OCI-LY3 (cell line): Measurements from ENCODE around the gene GANAB.

Experiments
- H2AFZ ChIP-seq: fragments of 200-600, 300-600 bp; shearing (Covaris generic); 2 replicates; pipeline ENCODE4 v1.6.0; 2014; ENCODE audit warnings: antibody characterized with exemption, low read depth, low read length
- H3K27ac ChIP-seq: fragments of 200-600, 300-600 bp; sonication (generic); 2 replicates; pipeline ENCODE4 v1.5.1; 2014; ENCODE audit warnings: mild to moderate bottlenecking, low read length, moderate library complexity, mixed read lengths
- H3K27me3 ChIP-seq: fragments of 200-600, 300-600 bp; sonication (generic); 2 replicates; pipeline ENCODE4 v1.6.1; 2014; ENCODE audit warnings: low read depth, low read length, mixed read lengths
- H3K36me3 ChIP-seq: fragments of 200-600, 300-600 bp; sonication (generic); replicated peaks from 2 replicates; pipeline ENCODE3; 2014; ENCODE audit warnings: low read depth, low read length, mixed read lengths
- H3K4me1 ChIP-seq: fragments of 300-600, 200-600 bp; sonication (generic); 2 replicates; pipeline ENCODE4 v1.6.1; 2014; ENCODE audit warnings: low read length, mixed read lengths
- H3K4me2 ChIP-seq: fragments of 200-600, 300-600 bp; sonication (generic); 2 replicates; pipeline ENCODE4 v1.6.1; 2014; ENCODE audit warnings: low read length, mixed read lengths
- H3K4me3 ChIP-seq: fragments of 300-600, 200-600 bp; sonication (generic); 2 replicates; pipeline ENCODE4 v1.5.1; 2014; ENCODE audit warnings: antibody characterized with exemption, mild to moderate bottlenecking, low read length, moderate library complexity
- H3K79me2 ChIP-seq: fragments of 300-600, 200-600 bp; shearing (Covaris generic); 2 replicates; pipeline ENCODE4 v1.6.1; 2014; ENCODE audit warnings: mild to moderate bottlenecking, low read length, mixed read lengths
- H3K9ac ChIP-seq: fragments of 300-600, 200-600 bp; shearing (Covaris generic); 2 replicates; pipeline ENCODE4 v1.6.0; 2014; ENCODE audit warnings: mild to moderate bottlenecking, low read length, moderate library complexity
- H3K9me3 ChIP-seq: fragments of 200-600, 300-600 bp; shearing (Covaris generic); 2 replicates; pipeline ENCODE4 v1.6.1; 2014; ENCODE audit warnings: low read length, mixed read lengths; ENCODE audit not compliant: insufficient read depth
- H4K20me1 ChIP-seq: fragments of 200-600, 300-600 bp; sonication (generic); 2 replicates; pipeline ENCODE4 v1.6.1; 2016; ENCODE audit warnings: low read length, mixed read lengths; ENCODE audit not compliant: insufficient read depth
- EZH2phosphoT487 ChIP-seq: fragments of 200-600 bp; shearing (Covaris generic); IDR thresholded peaks from 2 replicates; pipeline ENCODE4 v1.6.1; 2018; ENCODE audit warnings: antibody characterized with exemption, mixed run types, low read depth
- TF ChIP-seq, protein P1 (sequence below): fragments of 200-600, 300-600 bp; sonication (generic); IDR thresholded peaks from 2 replicates; pipeline ENCODE4 v1.5.1; 2014; ENCODE audit warnings: antibody characterized with exemption, low read length, low read depth

The GANAB gene

DNA sequence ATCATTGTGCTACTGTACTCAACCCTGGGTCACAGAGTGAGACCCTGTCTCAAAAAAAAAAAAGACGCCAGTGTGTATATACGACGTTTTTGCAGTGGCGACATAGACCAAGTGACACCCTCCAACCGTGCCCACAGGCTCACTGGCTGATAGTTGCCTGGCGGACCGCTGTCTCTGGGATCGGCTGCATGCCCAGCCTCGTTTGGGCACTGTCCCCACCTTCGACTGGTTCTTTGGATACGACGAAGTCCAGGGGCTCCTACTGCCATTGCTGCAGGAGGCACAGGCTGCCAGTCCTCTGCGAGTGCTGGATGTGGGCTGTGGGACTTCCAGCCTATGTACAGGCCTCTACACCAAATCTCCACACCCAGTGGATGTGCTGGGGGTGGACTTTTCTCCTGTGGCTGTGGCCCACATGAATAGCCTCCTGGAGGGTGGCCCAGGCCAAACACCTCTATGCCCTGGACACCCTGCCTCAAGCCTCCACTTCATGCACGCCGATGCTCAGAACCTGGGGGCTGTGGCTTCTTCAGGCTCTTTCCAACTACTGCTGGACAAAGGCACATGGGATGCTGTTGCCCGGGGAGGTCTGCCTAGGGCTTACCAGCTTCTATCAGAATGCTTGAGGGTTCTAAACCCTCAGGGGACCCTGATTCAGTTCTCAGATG lies 20.0 kb upstream of the GANAB start:
- Histone ChIP-seq H3K9ac (peak overlapping the region; percentile 95), H3K79me2 (peaks cover 72% of the 10 kb centered on the region), H3K36me3 (peaks cover 35% of the 10 kb centered on the region), H2AFZ (no peak overlapping the region), H3K4me2 (peak overlapping the region; percentile 90), H4K20me1 (no peaks in the 10 kb centered on the region), H3K4me3 (peak overlapping the region; percentile 88), H3K27ac (peak overlapping the region; percentile 85), H3K4me1 (peaks cover 23% of the 10 kb centered on the region), H3K9me3 (no peaks in the 10 kb centered on the region), H3K27me3 (no peaks in the 10 kb centered on the region)
- no peak for TF ChIP-seq EZH2phosphoT487
- TF ChIP-seq, protein P1, sequence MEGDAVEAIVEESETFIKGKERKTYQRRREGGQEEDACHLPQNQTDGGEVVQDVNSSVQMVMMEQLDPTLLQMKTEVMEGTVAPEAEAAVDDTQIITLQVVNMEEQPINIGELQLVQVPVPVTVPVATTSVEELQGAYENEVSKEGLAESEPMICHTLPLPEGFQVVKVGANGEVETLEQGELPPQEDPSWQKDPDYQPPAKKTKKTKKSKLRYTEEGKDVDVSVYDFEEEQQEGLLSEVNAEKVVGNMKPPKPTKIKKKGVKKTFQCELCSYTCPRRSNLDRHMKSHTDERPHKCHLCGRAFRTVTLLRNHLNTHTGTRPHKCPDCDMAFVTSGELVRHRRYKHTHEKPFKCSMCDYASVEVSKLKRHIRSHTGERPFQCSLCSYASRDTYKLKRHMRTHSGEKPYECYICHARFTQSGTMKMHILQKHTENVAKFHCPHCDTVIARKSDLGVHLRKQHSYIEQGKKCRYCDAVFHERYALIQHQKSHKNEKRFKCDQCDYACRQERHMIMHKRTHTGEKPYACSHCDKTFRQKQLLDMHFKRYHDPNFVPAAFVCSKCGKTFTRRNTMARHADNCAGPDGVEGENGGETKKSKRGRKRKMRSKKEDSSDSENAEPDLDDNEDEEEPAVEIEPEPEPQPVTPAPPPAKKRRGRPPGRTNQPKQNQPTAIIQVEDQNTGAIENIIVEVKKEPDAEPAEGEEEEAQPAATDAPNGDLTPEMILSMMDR: no peak

DNA sequence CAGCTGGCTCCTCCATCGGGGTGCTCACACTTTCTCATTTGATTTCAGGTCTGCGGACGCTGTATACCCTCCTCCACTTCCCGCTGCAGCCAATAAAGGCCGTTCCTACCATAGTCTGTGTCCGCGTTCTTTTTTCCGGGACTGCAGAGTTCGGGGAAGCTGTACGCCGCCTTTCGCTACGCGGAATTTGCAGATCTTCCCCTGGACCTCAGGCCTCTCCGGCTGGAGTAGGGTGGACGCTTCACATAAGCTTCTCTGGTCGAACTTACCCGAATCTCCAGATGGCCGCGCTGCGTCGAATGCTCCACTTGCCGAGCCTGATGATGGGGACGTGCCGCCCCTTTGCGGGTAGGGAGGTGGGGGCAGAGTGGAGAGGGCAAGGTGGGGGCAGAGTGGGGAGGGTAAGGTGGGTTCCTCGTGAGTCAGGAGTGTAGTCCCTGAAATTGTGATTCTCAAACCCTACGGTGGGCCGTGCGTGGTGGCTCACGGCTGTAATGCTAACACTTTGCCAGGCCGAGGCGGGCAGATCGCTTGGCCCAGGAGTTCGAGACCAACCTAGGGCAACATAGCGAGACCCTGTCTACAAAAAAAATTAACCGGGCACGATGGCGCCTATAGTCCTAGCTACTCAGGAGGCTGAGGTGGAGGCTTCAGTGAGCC lies 19.3 kb upstream of the GANAB start:
- peaks cover 65% of the 10 kb centered on the region for H3K79me2 ChIP-seq
- no peaks in the 10 kb centered on the region for H3K27me3 ChIP-seq
- peaks cover 20% of the 10 kb centered on the region for H3K4me1 ChIP-seq
- no peak overlapping the region for H2AFZ ChIP-seq
- H3K27ac ChIP-seq: peak overlapping the region; percentile 85
- peak overlapping the region; percentile 95 for H3K9ac ChIP-seq
- peaks cover 36% of the 10 kb centered on the region for H3K36me3 ChIP-seq
- H3K4me3 ChIP-seq: peak overlapping the region; percentile 88
- H3K4me2 ChIP-seq: peak overlapping the region; percentile 90
- H3K9me3 ChIP-seq: no peaks in the 10 kb centered on the region
- no peaks in the 10 kb centered on the region for H4K20me1 ChIP-seq
- no peak for TF ChIP-seq EZH2phosphoT487
- TF ChIP-seq, protein P1: peak; percentile 15; the same call in 1 of the 2 replicates

DNA sequence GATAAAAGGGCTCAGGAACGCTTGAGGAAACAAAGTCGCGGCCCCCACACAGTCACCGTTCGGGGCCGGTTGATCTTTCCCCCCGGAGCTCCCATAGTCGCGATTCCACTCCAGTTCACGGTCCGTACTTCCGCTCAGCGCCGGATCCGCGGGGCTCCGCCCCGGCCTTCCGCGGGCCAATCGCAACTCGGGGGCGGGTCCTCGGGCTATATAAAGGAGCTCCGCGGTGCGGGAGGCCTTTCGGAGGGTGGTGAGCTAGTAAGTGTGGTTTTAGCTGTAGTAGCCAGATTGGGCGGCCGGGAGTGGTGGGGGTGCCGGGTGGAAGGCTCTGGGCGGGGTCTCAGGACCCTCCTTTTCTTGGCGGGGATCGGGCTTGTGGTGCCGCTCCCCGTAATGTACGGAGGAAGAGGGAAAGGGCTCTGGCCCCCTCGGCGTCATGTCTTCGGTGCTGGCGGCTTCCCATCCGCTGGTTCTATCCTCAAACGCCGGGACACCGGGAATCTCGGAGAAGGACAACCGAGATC lies 18.7 kb upstream of the GANAB start, which contains the start of the genes C11orf98 and CSKMT:
TSS of gene C11orf98 (minus strand) at position 136 of the 524 bp plus-strand sequence. CDS start at position 95, 41 bp downstream.
TSS of gene CSKMT (plus strand) at position 238 of the 524 bp plus-strand sequence. CDS start 568 bp downstream, outside the sequence.
- H3K27me3 ChIP-seq: no peaks in the 10 kb centered on the region
- peak within 1 kb of the TSS; percentile 88 for H3K4me3 ChIP-seq
- H4K20me1 ChIP-seq: no peaks in the 10 kb centered on the region
- H3K27ac ChIP-seq: peak within 1 kb of the TSS; percentile 85
- peak within 1 kb of the TSS; percentile 74 for H2AFZ ChIP-seq
- peaks cover 36% of the 10 kb centered on the region for H3K36me3 ChIP-seq
- peak within 1 kb of the TSS; percentile 90 for H3K4me2 ChIP-seq
- H3K9ac ChIP-seq: peak within 1 kb of the TSS; percentile 95
- H3K79me2 ChIP-seq: peaks cover 60% of the 10 kb centered on the region
- no peaks in the 10 kb centered on the region for H3K9me3 ChIP-seq
- TF ChIP-seq, protein P1: no peak
- TF ChIP-seq EZH2phosphoT487: no peak
- H3K4me1 ChIP-seq: peaks cover 20% of the 10 kb centered on the region
